ENCODE data around the gene ASPDH. TPM values are rescaled to one million over a fixed set of nuclear protein-coding genes. Genes with fewer than 3 reads are reported as not detected.

ASPDH gene
- total and polyA plus RNA-seq, 7 donors = not detected

DNA sequence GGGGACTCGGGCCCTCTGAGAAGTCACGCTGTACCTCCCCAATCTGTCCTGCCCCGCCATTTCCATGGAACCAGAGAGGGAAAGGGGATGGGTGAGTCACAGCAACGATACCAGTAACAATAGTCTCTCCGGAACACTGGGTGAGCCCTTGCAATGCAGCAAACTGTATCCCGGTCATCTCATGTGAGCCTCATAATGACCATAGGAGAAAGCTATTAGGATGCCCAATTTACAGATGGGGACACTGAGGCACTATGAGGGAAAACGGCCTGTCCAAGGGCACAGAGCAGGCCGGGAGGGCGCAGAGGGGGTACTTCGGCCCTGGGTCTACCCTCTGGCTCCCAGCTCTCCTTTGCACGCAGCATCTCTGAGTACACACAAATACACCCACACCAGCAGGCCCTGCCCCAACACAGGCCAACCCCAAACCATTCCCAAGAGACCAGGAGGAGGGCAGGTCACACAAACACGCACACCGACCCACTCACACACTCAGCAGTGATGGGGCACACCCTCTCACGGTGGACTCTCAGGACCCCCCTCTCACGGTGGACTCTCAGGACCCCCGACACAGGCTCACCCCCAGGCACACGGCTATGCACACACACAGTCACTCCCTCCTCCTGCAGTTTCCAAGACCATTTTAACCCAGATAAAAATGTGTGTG is 36.3 kb upstream of the ASPDH start:
- Histone ChIP-seq H3K36me3 (ENCODE audit: insufficient read depth in 1 of 2, low read depth in 1 of 2) (no peaks in the 10 kb centered on the region), H3K9me3 (no peaks in the 10 kb centered on the region), H3K4me1 (no peaks in the 10 kb centered on the region), H3K27ac (no peak overlapping the region), H3K27me3 (ENCODE audit: insufficient read depth in 3 of 3, low read length in 2 of 3) (peaks cover 0 to 44% (median 20%) of the 10 kb centered on the region in 3 donors), H3K4me3 (no peak overlapping the region)
- DNase-seq (no peak), ATAC-seq (no peak)
- intact Hi-C loops (cut with DNase I) = loop anchor here in 1 of 2 donors (10.0 kb wide), 2 partner anchors 185 to 235 kb away; partner anchors contain the start of gene NAPSA
- WGBS, 3 donors = 69 to 71% (median 70%) methylated on average over 16 to 17 of the region's 17 CpGs
- TF ChIP-seq, protein P1, sequence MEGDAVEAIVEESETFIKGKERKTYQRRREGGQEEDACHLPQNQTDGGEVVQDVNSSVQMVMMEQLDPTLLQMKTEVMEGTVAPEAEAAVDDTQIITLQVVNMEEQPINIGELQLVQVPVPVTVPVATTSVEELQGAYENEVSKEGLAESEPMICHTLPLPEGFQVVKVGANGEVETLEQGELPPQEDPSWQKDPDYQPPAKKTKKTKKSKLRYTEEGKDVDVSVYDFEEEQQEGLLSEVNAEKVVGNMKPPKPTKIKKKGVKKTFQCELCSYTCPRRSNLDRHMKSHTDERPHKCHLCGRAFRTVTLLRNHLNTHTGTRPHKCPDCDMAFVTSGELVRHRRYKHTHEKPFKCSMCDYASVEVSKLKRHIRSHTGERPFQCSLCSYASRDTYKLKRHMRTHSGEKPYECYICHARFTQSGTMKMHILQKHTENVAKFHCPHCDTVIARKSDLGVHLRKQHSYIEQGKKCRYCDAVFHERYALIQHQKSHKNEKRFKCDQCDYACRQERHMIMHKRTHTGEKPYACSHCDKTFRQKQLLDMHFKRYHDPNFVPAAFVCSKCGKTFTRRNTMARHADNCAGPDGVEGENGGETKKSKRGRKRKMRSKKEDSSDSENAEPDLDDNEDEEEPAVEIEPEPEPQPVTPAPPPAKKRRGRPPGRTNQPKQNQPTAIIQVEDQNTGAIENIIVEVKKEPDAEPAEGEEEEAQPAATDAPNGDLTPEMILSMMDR (IDR thresholded peaks at IDR 0.05) = no peak

DNA sequence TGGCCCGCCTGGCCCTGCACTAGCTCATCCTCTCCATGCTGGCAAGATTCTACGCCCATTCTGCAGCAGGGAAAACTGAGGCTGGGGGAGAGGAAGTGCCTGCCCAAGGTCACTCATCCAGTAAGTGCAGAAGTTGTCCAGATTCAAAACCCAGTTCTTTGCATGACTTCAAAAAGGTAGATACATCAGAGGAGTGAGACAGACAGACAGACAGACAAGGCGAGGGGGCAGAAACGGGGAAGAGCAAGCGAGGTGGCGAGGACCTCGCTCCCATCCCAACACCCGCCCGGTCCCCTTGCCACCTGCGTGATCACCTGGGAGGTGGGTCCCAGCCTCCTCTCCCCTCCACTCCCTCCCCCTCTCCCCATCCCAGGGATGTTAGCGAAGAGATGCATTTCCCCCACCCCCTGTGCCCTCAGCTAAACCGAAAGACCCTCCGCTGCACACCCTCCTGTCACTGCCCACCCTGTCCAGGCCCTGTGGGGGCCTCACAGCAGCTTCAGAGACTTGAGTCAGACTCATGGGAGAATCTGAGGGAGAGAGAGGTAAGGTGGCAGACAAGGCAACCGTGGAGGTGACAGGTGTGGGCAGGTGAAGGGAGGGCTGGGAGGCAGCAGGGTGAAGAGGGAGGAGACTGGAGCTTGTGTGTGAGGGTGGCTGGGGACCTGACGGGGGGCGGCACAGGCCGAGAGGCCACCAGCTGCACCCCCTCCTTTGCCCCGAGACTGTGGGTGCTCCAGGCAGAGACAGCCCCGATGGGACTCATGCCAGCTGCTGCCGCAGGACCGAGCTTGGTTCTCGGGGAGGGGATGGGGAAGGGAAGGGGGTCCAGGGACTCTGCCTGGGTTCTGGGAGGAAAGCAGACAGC is 35.6 kb upstream of the ASPDH start:
- H3K27me3 ChIP-seq (ENCODE audit: insufficient read depth in 3 of 3, low read length in 2 of 3) = peaks cover 0 to 37% (median 15%) of the 10 kb centered on the region in 3 donors
- TF ChIP-seq, protein P1 (IDR thresholded peaks at IDR 0.05) = no peak
- ATAC-seq (no peak), DNase-seq (no peak)
- H3K9me3 ChIP-seq = no peaks in the 10 kb centered on the region
- intact Hi-C loops (cut with DNase I) = loop anchor here in 1 of 2 donors (10.0 kb wide), 1 partner anchor 236 kb away; no protein-coding TSS in a partner anchor
- H3K4me1 ChIP-seq = no peaks in the 10 kb centered on the region
- 68 to 71% (median 70%) methylated on average over 20 to 22 of the region's 22 CpGs for WGBS, 3 donors
- H3K27ac ChIP-seq = no peak overlapping the region
- H3K36me3 ChIP-seq (ENCODE audit: insufficient read depth in 1 of 2, low read depth in 1 of 2) = no peaks in the 10 kb centered on the region
- H3K4me3 ChIP-seq = no peak overlapping the region

DNA sequence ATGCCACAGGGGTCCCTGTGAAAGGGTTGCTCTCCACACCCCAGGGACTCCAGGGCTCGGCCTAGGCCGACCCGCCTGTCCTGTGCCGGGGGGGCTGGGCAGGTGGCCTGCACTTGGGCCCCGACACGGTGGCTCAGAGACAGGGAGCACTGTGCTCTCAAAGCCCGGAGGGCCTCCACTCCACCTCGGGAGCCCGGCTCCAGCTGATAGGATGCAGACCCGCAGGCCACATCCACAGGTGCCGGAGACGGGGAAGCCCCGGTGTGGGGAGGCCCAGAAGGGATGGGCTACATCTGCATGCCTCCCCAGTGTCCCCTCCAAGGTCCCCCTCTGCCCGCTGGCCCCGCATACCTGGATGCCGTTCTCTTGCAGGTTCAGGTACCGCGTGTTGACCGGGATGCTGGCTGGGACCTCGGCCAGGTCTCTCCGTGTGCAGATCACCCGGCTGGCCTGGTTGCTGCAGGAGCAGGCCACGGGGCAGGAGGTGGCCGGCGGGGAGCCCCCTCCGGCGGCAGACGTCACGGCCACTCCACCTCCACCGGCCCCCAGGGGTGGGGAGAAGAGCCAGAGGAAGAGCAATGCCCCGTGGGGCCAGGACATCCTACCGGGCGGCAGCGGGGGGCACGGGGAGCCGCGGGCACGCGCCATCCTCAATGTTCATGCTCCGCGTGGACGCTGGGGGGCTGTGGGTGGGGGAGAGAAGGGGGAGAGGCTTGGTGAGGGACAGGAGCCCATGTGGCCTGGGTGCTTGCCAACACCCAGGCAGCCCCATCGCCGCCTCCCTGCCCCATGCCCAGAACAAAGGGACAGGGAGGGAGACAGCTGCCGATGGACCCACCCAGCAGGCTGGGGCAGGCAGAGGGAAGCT is 34.7 kb upstream of the ASPDH start:
- Histone ChIP-seq H3K4me3 (no peak overlapping the region), H3K27me3 (ENCODE audit: insufficient read depth in 3 of 3, low read length in 2 of 3) (peaks cover 0 to 29% (median 13%) of the 10 kb centered on the region in 3 donors), H3K9me3 (no peaks in the 10 kb centered on the region), H3K4me1 (no peaks in the 10 kb centered on the region), H3K36me3 (ENCODE audit: insufficient read depth in 1 of 2, low read depth in 1 of 2) (no peaks in the 10 kb centered on the region), H3K27ac (no peak overlapping the region)
- DNase-seq = no peak
- TF ChIP-seq, protein P1 (IDR thresholded peaks at IDR 0.05) = no peak
- no peak for ATAC-seq
- WGBS, 3 donors = 60 to 65% (median 62%) methylated on average over 38 to 45 of the region's 45 CpGs
- intact Hi-C loops (cut with DNase I) = loop anchor here in 1 of 2 donors (10.0 kb wide), 1 partner anchor 236 kb away; no protein-coding TSS in a partner anchor

DNA sequence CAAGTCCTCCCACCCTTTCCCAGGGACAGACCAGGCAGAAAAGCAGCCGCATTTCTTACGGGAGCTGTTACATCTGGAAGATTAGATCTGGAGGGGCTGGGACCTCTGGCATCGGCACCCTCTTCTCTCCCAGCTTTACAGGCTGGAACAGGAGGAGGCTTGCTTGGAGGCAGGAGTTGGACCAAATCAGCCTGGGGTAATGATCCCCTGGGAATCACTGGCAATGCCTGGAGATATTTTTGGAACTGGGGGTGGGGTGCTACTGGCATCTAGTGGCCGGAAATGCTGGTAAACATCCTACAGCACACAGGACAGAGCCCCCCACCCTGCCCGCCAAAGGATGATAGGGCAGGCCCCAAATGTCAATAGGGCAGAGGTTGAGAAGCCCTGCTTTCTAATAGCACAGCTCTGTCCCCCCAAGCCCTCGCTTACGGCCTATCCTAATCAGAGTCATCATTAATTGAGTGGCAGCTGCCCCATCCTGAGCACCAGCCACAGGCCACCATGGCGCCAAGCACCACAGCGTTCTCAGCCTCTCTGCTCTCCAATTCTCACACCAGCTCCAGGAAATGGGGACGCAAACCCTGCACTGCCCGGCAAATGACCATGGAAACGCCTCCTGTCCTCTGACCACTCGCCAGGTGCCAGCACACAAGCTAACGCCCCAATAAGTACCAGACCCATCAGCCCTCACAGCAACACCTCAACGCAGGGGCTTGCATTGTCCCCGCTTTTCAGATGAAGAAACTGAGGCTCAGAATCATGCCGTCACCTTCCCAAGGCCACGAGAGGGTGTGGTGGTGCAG is 33.9 kb upstream of the ASPDH start:
- intact Hi-C loops (cut with DNase I) = loop anchor here in 1 of 2 donors (10.0 kb wide), 1 partner anchor 237 kb away; no protein-coding TSS in a partner anchor
- Histone ChIP-seq H3K27me3 (ENCODE audit: insufficient read depth in 3 of 3, low read length in 2 of 3) (peaks cover 0 to 21% (median 12%) of the 10 kb centered on the region in 3 donors), H3K27ac (no peak overlapping the region), H3K36me3 (ENCODE audit: insufficient read depth in 1 of 2, low read depth in 1 of 2) (no peaks in the 10 kb centered on the region), H3K4me1 (no peaks in the 10 kb centered on the region), H3K4me3 (no peak overlapping the region), H3K9me3 (no peaks in the 10 kb centered on the region)
- DNase-seq (no peak), ATAC-seq (peak in 1 of 4 donors; percentile 38)
- WGBS, 3 donors = 49 to 64% (median 51%) methylated on average over 18 of the region's 18 CpGs
- TF ChIP-seq, protein P1 (IDR thresholded peaks at IDR 0.05) = peak; percentile 14
